Upper lobe of left lung (tissue), 4 donors: Measurements from ENCODE around the gene CETN2.

ENCODE experiments used
- POLR2A ChIP-seq, 4 donors: fragments of 450-650 bp; IDR thresholded peaks; one replicate each; pipeline ENCODE4 v1.5.1; 2016 to 2017; ENCODE audit warnings: antibody characterized with exemption in 4 of 4, mild to moderate bottlenecking in 2 of 4
- TF ChIP-seq, protein P1 (sequence below), 6 experiments: fragments of 450-650 bp in 4 of 6; fragments of 200-600 bp in 2 of 6; sonication (generic) in 2 of 6; IDR thresholded peaks; one replicate each; pipeline ENCODE4 v1.5.1; 2016 to 2019; ENCODE audit warnings: antibody characterized with exemption in 6 of 6

DNA sequence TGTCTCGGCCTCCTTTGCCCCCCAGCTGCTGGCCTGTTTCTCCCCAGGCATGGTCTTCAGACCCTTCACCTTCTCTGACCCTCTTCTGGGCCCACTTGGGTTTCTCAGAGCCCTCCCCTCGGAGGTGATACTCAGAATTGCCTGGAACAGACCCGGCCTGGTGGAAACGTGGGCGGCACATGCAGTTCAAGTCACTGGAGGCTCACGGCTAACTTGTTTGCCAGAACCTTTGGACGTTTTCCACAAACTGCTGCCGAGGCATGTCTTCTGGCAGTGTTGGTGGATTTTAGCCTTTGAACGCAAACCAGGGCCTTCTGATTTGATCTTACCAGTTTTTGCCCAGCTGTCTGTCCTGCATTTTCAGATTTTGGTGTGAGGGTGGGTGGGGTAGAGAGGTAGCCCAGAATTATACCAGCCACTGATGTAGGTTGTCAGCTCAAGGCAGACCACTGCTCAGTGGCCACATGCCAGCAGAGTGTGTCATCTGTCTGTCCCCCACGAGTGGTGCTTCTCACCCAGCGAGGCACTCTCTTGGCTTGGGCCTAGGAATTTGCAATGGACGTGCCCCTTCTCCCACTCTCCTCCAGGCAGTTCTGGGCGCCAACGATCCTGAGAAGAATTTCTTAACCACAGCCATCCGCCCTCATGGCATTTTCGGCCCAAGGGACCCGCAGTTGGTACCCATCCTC is 34.8 kb upstream of the CETN2 start:
- TF ChIP-seq POLR2A (IDR thresholded peaks at IDR 0.05) = no peak
- TF ChIP-seq, protein P1, sequence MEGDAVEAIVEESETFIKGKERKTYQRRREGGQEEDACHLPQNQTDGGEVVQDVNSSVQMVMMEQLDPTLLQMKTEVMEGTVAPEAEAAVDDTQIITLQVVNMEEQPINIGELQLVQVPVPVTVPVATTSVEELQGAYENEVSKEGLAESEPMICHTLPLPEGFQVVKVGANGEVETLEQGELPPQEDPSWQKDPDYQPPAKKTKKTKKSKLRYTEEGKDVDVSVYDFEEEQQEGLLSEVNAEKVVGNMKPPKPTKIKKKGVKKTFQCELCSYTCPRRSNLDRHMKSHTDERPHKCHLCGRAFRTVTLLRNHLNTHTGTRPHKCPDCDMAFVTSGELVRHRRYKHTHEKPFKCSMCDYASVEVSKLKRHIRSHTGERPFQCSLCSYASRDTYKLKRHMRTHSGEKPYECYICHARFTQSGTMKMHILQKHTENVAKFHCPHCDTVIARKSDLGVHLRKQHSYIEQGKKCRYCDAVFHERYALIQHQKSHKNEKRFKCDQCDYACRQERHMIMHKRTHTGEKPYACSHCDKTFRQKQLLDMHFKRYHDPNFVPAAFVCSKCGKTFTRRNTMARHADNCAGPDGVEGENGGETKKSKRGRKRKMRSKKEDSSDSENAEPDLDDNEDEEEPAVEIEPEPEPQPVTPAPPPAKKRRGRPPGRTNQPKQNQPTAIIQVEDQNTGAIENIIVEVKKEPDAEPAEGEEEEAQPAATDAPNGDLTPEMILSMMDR (IDR thresholded peaks at IDR 0.05) = no peak
